NAMALWA (cell line): ENCODE measurements around the gene CCDC97.
A peak's percentile ranks its signal among the peaks of the same experiment; 100 is the strongest.
"Not testable (repeated sequence)": the region's sequence is repeated elsewhere in the genome, so short reads cannot be mapped to it uniquely, and the experiment has no call there.

ENCODE experiments used
- DNase-seq: peaks from one replicate; pipeline ENCODE4 v3.0.0-alpha.2; 2015; ENCODE audit warnings: low spot score

Gene CCDC97

DNA sequence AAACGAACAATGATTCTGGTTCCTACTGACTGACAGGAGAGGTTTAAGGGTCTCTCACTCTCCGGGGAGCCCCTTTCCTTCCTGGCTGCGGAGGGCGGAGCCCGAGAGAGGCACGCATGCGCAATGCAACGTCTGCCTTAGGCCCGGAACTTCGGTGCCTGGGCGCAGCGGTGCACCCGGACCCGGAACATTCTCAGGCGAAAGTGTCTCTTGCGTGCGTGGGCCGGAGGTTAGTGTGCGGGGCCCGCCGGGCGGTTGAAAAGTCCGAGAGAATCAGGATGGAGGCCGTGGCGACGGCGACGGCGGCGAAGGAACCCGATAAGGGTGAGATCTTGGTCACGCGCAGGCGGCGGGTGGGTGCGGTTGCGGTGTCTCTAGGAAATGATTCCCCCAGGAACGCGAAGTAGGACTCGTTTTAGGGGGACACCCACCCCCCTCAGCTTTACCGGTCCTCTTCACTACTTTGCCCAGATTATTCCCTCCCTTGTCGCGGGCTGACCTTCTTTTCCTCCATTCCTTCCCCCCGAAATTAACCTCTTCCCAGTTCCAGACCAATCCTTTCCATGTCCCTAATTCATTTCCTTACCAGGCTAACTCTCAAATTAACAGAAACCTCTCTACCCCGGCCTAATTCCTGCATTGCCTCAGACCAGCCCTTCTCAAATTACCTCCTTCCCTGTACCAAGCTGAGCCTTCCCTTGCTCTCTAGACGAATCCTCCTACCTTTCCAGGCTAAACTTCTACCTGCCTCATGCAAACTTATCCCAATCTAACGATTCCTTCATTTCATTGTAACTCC, at the start of gene CCDC97:
Gene CCDC97 (plus strand): TSS at position 140 of the 799 bp plus-strand sequence. CDS start 139 bp downstream, at position 279.
- peak; percentile 91 for DNase-seq

DNA sequence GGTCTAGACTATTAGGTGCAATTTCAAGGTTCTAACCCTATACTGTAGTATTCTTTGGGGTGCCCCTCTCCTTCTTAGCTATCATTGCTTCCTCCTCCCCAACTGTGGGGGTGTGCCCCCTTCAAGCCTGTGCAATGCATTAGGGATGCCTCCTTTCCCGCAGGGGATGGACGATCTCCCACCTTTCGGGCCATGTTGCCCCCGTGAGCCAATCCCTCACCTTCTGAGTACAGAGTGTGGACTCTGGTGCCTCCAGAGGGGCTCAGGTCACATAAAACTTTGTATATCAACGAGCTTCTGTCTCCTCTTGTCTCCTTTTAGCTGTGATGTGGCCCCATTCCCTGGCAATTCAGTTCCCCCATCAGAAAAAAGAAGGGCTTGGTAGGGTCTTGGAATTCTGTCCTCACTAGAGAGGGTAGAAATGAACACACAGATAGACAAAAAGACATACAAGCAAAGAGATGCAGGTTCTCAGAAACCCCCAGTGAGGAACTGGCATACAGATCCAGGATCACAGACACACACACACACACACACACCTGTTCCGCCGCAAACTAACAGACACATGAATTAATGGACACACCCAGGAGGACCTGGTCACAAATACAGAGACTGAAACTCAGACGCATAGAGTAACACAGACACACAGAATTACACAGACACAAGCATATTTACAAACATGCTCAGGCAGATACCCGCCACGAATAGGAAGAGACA, 48.3 kb upstream of the CCDC97 start:
- DNase-seq: no peak

- peak; percentile 81 for DNase-seq
Observed at GRCh38 chr19:41263042-41263849, 46.7 kb upstream of the CCDC97 start.

- peak; percentile 100 for DNase-seq
Observed at GRCh38 chr19:41263850-41264580, 46.0 kb upstream of the CCDC97 start, which contains the start of gene HNRNPUL1. Gene HNRNPUL1 (plus strand): TSS chr19:41264372. CDS start chr19:41264504, 132 bp downstream.

- peak; percentile 54 for DNase-seq
Observed at GRCh38 chr19:41264581-41265394, 45.2 kb upstream of the CCDC97 start.

GRCh38 chr19:41265395-41266153, 44.4 kb upstream of the CCDC97 start:
- peak; percentile 30 for DNase-seq

GRCh38 chr19:41269055-41269454, 40.9 kb upstream of the CCDC97 start:
- DNase-seq: no peak

- no peak for DNase-seq
Observed at GRCh38 chr19:41269571-41269970, 40.4 kb upstream of the CCDC97 start.

DNA sequence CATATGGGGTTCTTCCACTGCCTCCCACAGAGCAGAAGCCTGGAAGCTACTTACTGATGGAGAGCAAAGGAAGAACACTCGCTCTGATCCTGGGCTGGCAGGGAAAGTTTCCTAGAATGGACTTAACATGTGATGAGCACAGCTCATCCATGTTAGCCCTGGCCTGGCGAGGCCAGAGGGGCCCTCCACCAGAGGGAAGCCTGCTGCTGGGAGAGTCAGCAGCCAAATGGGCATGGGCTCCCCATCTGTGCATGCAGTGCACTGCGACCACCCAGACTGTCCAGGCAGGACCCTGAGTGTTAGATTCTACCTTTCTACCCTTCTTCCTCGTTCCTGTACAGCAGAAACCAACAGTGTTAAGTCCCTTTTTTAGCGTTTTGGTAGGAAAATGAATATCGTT, 36.9 kb upstream of the CCDC97 start:
- DNase-seq: no peak

DNA sequence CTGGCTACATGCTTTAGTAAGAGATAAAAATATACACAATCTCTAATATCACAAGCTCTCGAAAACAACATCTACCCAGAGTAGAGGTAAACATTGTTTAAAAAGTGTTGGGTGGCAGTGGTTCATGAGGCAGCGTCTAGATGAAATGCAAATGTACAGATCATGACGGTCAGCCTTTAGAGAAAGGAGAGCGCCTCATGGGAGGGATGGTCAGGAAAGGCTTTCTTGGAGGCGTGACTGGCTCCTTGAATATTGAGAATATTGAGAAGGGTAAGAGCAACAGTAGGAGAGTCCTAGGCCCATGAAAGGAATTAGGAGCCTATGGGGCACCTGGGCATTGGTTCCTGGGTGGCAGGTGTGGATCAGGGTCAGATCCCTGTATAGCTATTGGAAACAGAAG, 35.2 kb upstream of the CCDC97 start:
- no peak for DNase-seq

GRCh38 chr19:41276231-41276630, 33.7 kb upstream of the CCDC97 start:
- no peak for DNase-seq

DNA sequence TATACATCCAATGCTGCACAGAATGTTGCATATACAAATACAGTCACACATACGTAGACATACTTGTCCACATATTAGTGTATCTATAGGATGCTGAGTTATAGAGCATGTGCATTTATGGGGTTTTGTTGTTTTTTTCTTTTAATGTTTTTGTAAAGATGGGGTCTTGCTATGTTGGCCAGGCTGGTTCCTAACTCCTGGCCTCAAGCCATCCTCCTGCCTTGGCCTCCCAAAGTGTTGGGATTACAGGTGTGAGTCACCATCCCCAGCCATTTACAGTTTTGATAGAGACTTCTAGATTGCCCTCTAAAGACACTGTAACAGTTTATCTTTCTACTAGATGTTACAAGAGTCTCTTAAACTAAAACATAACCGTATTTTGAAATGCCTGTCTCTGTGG, 31.5 kb upstream of the CCDC97 start:
- no peak for DNase-seq

GRCh38 chr19:41288673-41289530, 21.1 kb upstream of the CCDC97 start:
- no peak for DNase-seq

DNA sequence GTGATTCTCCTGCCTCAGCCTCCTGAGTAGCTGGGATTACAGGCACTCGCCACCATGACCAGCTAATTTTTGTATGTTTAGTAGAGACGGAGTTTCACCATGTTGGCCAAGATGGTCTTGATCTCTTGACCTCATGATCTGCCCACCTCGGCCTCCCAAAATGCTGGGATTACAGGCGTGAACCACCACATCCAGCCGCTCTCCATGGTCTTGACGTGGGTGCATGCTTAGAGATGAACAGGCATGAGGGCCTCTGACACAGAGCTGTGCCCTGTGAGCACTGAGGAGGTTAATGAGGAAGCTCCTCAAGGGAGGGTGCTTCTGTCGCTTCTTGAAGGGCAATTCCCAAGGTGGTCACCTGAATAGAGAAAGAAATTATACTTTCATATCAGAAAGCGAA, 20.2 kb upstream of the CCDC97 start:
- DNase-seq: not testable (repeated sequence)

- DNase-seq: no peak
Observed at GRCh38 chr19:41294393-41294792, 15.6 kb upstream of the CCDC97 start.

DNA sequence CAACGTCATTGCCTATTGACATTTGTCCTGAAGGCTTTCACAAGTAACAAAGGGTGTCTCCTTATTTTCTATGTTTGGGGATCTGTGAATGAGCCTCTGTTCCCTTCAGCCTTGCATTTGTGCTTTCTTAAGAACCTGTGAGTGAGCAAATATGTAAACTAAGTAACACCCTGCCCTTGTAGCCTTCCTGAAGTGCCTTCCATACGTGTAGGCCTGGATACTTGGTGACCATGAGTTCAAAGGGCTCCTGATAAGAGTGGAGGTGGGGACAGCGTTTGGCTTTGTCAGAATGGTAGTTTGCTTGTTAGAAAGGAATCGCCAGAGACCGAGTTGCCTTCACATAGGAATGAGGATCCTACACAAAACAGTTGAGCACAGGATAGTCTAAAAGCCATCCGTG, 14.5 kb upstream of the CCDC97 start:
- no peak for DNase-seq

DNA sequence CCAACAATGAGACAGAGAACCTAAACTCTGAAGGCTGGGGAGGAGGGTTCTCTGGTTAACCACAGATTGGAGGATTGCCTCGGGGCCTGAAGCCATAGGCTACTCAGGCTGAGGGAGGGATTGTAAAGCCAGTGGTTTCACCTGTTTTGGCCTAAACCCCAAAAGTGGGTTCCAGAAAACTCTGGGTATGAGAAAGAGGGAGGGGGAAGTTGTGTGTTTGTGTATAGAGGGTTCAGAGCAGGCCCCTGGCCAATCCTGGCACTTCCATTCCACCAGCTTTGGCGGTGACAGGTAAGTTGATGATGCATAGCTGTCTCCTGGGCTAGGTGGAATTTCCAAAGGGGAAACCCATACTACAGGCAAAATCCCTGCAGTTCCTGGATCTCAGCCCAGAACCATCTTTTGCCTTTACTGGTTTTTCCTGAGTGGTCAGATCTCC, 13.5 kb upstream of the CCDC97 start:
- DNase-seq: no peak

DNA sequence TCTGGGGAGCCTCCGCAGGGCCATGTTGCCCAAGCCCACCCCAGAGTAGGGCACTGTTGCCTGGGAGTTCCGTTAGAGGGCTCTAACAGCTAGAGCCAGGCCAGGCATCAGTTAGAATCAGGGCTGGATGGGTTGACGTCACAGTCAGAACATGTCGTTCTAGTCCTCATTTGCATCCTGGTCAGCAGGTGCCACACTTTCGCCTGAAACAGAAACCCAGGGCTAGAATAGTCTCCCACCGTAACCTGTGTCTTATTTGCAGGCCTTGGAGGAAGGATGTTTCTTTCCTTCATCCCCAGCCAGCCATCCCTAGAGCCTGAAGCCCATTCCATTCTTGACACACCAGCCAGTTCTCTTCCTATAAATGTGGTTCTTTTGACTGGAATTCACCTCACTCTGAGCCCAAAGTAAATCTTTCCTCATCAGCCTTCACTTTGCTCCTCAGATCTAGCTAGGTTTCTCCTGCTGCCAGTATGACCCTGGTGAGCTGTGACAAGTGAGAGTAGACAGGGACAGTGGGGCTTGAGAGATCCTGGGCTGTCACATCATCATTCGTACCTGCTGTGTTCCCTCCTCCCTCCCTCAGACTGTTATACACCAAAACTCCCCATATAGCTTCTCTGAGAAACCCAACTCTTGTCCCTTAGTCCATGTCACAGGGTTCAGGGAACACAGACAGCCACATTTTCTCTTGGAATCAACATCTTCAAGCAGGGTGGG, 12.2 kb upstream of the CCDC97 start:
- DNase-seq: peak; percentile 81
